ENCODE data around the gene LRRC4B.

DNA sequence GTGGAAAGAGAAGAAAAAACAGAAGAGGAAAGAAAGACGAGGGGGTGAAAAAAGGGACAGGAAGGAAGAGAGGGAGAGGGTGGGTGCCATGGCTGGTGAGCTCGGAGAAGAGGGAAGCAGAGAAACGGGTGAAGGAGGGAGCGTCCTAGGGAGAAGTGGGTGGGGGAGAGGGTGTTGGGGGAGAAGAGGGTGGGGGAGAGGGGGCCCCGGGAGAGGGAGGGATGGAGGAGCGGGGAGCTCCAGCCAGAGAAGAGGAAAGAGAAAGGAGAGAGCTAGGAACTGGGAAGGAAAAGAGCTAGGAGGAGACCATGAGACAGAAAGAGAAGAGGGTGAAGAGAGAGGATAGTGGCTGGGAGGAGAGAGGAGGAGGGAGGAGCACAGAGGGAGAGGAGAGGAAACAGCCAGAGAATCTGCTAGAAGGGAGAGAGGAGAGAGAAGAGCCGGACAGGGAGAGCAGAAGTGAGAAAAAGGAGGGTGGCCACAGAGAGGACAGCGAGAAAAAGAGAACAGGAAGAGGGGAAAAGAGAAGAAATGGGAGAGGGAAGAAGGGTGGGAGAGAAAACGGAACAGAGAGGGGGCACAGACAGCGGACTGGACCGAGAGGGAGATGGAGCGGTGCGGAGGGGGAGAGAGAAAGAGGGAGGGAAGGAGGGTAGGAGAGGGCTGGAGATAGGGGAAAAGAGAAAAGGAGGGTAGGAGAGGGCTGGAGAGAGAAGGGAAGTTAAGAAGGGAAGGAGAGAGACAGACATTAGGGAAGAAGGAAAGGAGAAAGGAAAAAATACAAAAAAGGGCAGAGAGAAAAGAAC lies 79.6 kb downstream of the LRRC4B start:
- TF ChIP-seq, protein P1, sequence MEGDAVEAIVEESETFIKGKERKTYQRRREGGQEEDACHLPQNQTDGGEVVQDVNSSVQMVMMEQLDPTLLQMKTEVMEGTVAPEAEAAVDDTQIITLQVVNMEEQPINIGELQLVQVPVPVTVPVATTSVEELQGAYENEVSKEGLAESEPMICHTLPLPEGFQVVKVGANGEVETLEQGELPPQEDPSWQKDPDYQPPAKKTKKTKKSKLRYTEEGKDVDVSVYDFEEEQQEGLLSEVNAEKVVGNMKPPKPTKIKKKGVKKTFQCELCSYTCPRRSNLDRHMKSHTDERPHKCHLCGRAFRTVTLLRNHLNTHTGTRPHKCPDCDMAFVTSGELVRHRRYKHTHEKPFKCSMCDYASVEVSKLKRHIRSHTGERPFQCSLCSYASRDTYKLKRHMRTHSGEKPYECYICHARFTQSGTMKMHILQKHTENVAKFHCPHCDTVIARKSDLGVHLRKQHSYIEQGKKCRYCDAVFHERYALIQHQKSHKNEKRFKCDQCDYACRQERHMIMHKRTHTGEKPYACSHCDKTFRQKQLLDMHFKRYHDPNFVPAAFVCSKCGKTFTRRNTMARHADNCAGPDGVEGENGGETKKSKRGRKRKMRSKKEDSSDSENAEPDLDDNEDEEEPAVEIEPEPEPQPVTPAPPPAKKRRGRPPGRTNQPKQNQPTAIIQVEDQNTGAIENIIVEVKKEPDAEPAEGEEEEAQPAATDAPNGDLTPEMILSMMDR (IDR thresholded peaks at IDR 0.05): no peak
- no peak for TF ChIP-seq POLR2A (IDR thresholded peaks at IDR 0.05)

All from adrenal gland (tissue), 5 donors.